NB4 (cell line): Measurements from ENCODE around the gene CBFB.

ENCODE experiments used
- CTCF ChIP-seq: IDR thresholded peaks from one replicate; pipeline ENCODE4 v1.5.1; 2012; ENCODE audit warnings: low read depth, low read length
- MYC ChIP-seq: IDR thresholded peaks from 2 replicates; pipeline ENCODE4 v1.6.1; 2011; ENCODE audit warnings: low read depth, low read length
- POLR2A ChIP-seq: IDR thresholded peaks from 2 replicates; pipeline ENCODE4 v1.6.1; 2011; ENCODE audit warnings: mild to moderate bottlenecking; ENCODE audit not compliant: insufficient read length; ENCODE audit errors: extremely low read depth

- no peak for TF ChIP-seq POLR2A
- TF ChIP-seq CTCF: no peak
- TF ChIP-seq MYC: no peak
Measured at GRCh38 chr16:67013233-67013822, 15.6 kb upstream of the CBFB start.
